ENCODE results near the gene DIP2B.
"Not testable (repeated sequence)": the region's sequence is repeated elsewhere in the genome, so short reads cannot be mapped to it uniquely, and the experiment has no call there.

Gene DIP2B

DNA sequence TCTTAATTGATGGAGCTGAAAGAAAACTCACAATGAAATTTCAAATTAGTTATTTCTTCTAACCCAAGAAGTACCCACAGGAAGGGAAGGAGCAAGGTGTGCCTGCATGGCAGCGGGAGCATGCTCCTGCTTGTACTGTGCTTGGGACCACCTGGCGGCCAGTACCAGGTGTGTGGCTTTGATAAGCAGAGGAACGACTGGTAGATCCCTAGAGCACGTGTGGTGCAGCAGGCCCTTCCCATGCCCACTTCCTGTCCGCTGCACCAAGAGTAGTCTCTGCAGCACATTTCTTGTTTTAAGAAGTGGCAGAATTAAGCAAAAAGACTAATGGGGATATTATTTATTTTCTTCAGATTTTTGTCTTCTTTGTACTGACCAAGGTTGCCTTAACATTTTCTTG is 136.8 kb downstream of the DIP2B start:
- DNase-seq = no peak

DNA sequence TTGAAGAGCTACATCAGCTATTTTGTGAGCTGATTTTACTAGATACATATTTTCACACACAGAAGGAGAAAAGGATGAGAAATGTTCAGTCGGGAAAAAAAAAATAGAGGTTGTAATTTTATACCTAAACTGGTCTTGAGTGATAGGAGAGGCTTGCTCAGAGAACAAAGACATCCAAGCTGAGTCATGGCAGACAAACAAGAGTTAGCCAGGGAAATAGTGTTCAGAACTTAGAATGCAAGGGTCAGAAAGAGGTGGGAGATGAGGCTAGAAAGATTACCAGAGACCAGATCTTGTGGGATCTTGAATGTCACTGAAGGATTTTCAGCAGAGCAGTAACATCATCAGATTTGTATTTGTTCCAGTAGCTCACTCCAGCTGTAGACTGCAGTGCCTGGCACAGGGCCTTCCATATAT is 137.3 kb downstream of the DIP2B start:
- DNase-seq = no peak

DNA sequence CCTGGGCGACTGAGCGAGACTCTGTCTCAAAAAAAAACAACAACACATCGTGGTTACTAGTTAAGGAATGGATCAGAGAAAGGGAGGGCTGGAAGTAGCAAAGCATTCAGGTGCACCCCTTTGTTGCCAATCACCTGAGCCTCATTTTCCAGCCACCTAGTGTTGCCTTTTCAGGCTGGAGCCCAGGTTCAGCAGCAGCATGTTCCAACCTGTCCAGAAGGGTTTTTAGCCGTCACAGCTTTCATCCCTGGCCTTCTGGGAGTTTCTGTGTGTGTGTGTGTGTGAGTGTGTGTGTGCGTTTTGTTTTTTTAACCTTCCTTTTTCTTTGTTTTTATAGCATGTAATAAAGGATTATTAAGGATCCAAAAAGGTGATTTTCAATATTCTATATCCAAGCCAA is 138.0 kb downstream of the DIP2B start:
- DNase-seq = no peak

DNA sequence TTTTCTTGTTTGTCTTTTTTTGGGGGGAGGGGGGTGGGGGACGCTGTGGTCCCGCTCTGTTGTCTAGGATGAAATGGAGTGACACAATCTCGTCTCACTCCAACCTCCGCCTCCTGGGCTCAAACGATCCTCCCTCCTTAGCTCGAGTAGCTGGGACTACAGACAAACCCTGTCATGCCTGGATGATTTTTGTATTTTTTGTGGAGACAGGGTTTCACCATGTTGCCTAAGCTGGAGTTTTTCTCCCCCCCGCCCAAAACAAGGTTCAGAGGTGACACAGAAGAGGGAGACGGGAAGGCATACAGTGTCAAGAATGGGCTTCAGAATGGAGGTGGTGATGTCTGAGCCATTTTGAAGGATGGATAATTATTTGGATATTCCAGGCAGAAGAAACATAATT is 142.2 kb downstream of the DIP2B start:
- DNase-seq = no peak

DNA sequence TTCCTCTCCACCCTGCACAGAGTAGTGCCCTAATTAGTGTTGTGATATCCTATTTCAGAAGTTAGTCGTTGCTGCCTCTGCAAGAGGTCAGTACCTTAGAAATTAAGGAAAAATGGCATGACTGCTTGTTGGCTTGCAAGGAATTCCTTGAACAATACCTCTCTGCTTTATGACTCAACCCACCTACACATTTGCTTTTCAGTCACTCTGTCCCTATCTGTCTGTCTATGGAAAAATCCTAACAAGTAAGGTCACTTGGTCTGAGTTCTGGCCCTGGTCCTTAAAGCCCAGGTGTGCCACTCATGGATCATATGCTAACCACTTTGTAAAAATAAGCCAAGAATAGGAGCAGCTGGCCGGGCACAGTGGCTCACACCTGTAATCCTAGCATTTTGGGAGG is 142.7 kb downstream of the DIP2B start:
- DNase-seq = no peak

DNA sequence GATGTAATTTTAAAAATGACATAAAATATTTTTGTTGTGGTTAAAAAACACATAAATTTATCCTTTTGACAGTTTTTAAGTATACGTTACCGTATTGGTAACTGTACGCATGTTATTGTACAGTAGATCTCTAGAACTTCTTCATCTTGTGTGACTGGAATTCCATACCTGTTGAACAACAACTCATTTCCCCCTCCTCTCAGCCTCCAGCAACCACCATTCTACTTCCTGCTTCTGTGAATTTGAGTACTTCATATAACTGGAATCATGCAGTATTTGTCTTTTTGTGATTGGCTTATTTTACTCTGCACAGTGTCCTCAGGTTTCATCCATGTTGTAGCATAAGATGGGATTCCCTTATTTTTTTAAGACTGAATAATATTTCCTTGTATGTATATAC is 145.5 kb downstream of the DIP2B start:
- DNase-seq = no peak

DNA sequence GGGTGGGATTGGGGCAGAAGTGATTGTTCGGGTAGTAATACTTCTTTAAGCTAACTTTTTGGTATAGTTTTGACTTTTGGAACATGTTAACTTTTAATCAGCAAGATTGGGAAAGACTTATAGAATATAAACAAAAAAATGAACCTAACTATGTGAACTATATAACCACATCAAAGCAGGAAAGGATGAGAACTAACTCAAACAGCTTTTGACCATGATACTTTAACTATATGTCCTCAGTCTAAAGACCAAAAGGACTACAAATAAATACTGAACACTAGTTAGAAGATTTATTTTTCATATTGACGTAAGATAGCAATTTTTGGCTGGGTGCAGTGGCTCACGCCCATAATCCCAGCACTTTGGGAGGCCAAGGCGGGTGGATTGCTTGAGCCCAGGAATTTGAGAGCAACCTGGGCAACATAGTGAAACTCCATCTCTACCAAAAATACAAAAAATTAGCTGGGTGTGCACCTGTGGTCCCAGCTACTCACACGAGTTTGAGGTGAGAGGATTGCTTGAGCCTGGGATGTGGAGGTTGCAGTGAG is 150.7 kb downstream of the DIP2B start:
- no peak for DNase-seq

DNA sequence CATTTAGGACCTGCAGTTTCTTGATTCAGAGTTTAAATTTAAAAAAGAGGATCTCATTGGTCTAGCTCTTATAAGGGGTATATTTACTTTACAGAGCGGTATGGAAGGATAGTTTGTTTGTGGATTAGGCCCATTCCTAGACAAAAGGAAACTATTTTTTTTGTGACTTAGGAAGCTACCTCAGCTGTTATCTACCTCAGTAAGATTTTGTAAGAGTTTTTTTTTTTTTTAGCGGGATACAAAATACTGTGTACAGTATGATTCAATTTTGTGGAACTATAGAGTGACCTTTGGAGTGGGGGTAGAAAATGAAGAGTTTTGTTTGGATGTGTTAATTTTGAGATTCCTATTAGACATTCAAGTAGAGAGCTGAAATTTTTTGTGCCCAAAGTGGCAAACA is 154.5 kb downstream of the DIP2B start:
- DNase-seq = no peak

DNA sequence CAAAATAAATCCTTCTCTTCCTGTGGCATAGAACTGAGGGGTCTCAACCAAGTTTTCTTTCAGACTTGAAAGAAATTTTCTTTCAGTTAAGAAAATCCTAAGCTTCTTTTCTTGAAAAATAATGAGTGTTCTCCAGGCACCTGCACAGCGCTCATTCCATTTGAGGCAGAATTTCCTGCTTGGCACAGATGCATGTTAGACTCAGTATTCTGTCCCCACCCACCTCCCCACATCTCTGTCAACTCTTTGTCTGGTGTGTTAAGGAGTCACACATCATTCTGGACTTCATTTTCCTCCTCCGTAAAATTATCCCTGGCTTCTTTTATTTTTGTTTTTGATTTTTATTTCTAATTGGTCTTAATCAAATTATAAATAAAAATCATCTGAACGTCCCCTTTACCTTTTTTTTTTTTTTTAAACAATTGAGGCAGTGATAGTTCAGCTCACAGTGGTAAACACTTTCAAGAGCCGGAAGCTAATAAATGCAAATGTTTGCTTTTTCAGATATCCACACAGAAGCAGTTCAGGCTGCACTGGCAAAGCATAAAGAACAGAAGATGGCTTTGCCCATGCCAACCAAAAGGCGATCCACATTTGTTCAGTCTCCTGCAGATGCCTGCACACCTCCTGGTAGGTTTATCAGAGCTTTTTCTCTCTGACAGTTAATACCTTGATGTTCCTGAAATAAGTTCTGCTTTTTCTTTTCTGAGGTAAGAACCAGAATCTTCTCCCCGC is 155.1 kb downstream of the DIP2B start:
- DNase-seq = no peak

DNA sequence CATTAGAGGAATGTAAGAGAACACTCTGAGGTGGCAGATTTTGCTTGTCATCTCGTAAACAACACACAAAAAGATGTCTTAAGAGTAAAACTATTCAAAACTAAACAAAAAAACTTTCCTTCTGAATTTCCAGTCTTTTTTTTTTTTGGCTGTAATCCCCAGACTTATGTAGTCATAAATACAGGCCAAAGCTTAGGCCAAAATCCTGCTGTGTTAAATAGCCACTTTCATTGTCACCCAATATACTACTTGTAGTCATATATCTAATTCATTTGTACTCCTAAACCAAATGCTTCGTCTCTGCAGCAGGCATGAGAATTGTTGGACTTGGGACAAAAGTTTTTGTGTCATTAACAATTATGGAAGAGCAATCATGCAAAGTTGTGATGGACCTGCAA is 155.6 kb downstream of the DIP2B start:
- no peak for DNase-seq

DNA sequence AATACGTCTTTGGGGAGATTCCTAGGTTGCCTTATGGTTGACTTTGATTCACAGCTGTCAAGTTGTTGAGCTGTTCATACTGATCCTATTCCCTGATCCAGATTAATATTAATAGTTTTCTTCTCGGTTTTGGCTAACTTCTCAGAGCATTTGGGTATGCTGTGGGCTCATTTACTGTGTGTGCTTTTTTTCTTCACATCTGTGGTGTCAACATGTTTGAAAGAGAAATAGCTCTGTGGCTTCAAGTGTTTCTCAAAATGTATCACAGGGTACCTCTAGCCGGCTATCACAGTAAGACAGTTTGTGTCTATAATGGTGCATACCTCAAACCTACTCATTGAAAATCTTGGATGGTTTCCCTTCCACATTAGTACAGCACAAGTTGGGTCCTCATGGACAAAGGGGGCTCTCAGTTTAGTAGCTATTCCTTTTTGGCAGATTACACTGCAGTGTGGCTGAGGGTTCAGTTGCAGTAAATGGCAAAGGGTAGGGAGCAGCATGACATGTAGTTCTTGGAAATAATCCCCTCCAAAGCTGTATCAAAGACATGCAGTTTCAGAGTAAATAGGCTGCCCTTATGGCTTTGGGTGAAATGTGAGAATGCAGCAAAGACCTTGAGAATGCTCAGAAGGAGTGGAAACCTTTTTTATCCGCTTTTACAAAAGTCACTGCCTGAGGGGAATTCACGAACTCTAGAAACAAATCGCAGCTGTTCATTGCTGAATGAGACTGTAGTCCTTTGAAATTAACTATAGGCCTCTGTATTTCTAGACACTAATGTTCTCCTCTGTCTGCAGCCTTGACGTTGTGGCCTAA is 156.7 kb downstream of the DIP2B start:
- no peak for DNase-seq

DNA sequence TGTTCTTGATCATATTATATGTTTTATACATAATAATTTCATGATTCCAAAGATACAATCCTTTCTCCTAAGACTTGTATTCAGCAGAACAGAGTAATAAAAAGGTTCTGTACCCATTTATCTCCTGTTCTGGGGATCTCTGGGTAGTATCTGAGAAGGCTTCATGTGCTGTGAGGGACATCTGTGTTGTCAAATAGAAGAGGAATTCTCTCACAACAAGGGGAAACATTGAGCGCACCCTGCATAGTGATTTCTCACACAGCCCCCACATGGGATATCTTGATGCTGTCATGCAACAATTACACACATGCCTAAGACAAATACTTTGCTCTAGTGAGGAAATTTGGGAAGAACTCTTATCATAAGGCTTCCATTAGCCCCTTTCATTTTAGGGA is 157.3 kb downstream of the DIP2B start:
- no peak for DNase-seq

DNA sequence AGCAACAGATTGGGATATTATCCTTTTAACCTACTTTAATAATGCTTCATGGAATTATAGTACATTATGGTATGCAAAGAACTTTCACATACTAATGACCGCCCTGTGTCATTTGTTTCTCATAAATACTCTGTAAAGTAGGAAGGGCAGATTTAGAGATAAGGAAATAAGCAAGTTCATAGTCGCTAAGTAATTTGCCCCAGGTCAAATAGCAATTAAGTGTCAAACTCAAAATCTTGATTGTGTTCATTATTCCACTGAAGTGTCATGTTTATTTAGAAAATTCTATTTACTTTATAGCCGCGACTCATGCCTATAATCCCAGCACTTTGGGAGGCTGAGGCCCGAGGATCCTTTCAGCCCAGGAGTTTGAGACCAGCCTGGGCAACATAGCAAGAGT is 160.4 kb downstream of the DIP2B start:
- DNase-seq = no peak

DNA sequence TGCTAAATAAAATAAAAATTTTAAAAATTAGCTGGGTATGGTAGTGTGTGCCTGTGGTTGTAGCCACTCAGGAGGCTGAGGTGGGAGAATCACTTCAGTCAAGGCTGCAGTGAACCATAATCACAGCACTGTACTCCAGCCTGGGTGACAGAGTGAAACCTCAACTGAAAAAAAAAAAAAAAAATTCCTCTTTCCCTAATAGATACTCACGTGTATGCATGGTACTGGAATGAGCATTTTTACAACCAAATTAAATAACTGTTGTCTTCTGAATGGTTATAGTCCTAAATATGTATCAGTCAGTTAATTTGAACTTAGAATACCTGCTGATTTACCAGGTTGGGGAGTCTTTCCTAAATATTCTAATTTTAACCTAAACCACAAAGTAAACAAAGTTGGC is 160.8 kb downstream of the DIP2B start:
- DNase-seq = no peak

DNA sequence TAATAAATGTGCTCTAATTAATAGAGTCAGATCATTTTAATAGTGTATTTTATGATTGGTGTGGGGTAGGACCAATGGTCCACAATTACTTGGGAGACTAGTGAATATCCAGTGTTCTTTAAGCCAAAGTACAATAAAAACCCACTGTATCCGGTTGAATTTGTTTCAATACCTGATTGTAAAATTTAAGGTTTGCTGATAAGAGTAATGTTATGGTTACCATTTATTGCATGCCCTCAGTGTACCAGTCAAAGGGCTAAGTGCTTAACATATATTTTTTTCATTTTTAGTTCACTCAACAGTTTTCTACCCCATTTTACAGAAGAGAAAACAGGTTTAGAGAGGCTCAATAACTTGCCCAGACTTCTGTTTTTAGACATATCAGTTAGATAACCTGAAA is 161.2 kb downstream of the DIP2B start:
- DNase-seq = no peak

DNA sequence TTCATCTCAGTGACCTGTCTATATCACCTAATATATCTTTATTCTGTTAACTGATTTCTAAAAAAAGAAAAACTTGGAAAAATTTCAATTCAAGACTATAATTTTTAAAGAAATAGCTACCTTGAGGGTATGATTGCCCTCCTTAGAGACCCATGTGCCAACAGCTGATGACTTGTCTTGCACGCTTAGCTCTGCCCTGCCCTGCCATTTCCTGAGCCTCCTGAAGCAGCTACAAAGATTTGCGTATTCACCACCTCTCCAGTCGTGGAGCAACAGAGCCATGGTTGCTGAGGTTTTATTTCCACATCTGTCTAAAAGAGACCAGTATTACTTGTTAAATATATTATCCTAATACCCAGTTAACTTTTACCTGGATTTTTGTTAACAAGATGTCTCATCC is 167.4 kb downstream of the DIP2B start:
- no peak for DNase-seq

DNA sequence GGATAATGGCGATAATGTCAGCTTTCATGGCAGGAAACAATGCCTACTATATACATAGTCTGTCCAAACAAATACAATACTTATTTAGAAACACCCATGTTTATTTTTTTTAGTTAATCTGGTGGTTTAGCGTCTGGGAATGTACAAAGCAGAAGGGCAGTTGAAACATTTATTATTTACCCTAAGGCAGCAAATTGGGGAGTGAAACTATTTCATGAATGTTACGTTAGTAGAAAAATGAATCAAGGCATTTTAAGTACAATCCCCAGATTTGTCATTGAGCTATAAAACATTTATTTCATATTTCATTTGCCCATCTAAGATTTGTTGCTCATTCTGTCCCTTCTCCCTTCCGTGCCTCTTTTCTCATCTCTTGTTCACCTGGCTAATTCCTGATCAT is 172.0 kb downstream of the DIP2B start:
- no peak for DNase-seq

DNA sequence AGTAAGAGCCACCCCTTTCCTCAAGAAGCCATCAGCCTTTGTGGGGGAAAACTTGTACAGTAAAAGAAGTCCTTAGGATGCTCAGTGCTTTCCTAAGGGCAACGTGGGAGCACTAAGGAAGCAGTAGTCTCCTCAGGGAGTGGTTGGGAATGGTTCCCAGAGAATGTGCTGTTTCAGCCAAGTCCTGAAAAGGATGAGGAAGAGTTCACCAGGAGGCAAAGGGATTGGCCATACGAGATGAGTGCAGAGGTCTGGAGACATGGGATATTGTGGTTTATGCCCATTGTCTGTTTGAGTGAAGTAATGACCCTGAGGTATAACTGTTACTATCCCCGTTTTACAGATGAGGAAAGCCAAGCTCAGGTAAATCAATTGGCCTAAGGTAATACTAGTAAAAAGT is 173.1 kb downstream of the DIP2B start:
- DNase-seq = no peak

DNA sequence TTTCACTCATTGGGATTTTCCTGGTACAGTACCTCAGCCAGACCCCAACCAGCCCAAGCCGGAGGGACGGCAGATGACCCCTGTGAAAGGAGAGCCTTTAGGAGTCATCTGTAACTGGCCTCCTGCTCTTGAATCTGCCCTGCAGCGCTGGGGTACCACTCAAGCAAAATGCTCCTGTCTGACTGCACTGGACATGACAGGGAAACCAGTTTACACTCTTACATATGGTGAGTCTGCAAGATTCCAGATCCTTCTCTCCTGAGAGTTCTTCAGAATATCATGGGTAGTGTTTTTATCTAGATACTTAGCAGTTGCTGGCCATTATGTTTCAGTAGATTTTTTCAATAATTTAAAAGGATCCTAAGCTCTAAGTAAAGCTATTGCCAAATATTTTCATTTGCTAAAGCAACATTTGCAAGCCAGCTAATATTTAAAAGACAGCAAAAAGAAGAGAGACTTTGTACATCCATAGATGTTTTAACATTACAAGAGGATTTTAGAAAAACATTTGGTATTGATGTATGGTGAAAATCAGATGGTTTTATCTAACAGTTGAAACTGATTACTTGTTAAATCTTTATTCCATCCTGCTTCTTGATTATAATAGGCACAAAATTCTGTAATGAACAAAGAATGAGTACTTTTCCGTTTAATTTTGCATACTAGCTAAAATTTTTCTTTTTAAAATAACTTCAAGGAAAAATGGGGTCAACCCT is 174.0 kb downstream of the DIP2B start:
- no peak for DNase-seq

DNA sequence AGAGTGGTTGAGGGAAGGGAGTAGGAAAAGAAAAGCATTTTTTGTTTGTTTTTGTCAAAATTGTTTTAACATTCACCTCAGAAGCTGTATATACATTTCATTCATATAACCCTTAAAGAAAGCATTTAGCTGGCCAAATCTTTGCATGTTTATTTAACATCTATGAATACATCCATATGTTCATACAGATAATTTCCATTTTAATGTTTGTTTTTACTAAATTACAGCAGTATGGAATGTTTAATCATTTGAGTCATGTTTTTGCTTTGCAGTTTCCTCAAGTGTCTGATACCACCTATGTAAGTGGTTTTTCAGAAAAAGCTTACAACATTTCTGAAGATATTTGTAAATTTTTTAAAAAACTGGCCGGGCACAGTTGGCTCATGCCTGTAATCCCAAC is 174.8 kb downstream of the DIP2B start:
- no peak for DNase-seq

DNA sequence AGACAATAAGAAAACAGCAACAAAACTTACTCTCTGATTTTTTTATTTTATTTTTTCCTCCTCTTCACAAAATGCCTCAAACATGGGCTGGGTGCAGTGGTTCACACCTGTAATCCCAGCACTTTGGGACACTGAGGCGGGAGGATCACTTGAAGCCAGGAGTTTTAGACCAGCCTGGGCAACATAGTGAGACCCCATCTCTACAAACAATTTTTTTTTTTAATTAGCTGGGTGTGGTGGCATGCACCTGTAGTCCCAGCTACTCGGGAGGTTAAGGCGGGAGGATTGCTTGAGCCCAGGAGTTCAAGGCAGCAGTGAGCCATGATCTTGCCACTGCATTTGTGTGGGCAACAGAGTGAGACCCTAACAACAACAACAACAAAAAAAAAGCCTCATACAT is 176.3 kb downstream of the DIP2B start:
- DNase-seq = not testable (repeated sequence)

DNA sequence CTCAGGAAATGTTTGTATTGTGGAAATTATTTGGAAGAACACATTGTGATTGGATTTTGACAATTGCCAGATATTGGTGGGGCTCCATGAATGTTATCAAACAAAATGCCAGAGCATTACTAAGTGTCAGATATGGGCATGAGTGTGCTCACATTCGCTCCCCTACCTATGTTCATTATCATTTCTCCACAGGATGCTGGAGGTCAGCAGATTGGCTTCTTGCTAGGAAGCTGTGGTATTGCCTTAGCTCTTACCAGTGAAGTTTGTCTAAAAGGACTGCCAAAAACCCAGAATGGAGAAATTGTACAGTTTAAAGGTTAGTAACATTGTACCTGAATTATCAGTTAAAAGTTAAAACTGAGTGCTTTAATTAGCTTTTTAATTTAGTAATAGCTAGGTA is 180.9 kb downstream of the DIP2B start:
- DNase-seq = no peak

DNA sequence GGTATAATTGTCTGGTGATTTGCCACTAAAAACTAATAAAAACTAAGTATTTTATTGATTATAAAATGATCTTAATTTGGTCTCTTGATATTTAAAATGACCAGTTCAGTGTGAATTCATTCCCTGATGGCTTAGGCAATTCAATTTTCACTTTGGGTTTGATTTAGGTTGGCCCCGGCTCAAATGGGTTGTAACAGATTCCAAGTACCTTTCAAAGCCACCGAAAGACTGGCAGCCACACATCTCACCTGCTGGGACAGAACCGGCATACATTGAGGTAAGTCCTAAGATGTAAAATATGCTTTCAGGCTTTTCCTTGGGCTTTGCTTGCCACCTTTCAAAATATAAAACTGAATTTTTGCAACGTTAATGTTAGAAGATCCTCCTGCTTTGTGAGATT is 181.6 kb downstream of the DIP2B start:
- no peak for DNase-seq

DNA sequence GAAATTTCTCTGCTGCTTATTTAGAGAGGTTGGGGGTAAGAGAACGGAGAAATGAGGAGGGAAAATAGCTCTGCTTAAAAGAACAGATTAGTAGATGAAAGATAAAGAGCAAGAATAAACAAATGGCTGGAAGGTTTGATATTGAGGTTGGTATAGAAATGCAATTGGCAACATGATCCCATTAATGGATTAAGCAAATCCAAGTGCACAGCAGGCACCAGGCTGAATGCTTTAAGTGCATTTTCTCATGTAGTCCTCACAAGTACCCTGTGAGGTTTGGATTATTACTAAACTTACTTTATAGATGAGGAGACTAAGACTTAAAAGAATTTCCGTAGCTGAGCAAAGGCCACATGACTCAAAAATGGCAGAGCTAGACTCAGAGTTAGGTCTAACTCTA is 182.2 kb downstream of the DIP2B start:
- no peak for DNase-seq

Measured in NCI-H1436 treated with DMSO at 0.1 percent for 48 hours (cell line).